GM21619 (cell line): ENCODE measurements around the gene ANOS1.
"Not testable (repeated sequence)": the region's sequence is repeated elsewhere in the genome, so short reads cannot be mapped to it uniquely, and the experiment has no call there.

ENCODE experiments used
- ATAC-seq: cut with Tn5 transposase; IDR thresholded peaks from one replicate; pipeline ENCODE4 v1.9.1; 2021; ENCODE audit not compliant: unreplicated experiment

Gene ANOS1, protein sequence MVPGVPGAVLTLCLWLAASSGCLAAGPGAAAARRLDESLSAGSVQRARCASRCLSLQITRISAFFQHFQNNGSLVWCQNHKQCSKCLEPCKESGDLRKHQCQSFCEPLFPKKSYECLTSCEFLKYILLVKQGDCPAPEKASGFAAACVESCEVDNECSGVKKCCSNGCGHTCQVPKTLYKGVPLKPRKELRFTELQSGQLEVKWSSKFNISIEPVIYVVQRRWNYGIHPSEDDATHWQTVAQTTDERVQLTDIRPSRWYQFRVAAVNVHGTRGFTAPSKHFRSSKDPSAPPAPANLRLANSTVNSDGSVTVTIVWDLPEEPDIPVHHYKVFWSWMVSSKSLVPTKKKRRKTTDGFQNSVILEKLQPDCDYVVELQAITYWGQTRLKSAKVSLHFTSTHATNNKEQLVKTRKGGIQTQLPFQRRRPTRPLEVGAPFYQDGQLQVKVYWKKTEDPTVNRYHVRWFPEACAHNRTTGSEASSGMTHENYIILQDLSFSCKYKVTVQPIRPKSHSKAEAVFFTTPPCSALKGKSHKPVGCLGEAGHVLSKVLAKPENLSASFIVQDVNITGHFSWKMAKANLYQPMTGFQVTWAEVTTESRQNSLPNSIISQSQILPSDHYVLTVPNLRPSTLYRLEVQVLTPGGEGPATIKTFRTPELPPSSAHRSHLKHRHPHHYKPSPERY

DNA sequence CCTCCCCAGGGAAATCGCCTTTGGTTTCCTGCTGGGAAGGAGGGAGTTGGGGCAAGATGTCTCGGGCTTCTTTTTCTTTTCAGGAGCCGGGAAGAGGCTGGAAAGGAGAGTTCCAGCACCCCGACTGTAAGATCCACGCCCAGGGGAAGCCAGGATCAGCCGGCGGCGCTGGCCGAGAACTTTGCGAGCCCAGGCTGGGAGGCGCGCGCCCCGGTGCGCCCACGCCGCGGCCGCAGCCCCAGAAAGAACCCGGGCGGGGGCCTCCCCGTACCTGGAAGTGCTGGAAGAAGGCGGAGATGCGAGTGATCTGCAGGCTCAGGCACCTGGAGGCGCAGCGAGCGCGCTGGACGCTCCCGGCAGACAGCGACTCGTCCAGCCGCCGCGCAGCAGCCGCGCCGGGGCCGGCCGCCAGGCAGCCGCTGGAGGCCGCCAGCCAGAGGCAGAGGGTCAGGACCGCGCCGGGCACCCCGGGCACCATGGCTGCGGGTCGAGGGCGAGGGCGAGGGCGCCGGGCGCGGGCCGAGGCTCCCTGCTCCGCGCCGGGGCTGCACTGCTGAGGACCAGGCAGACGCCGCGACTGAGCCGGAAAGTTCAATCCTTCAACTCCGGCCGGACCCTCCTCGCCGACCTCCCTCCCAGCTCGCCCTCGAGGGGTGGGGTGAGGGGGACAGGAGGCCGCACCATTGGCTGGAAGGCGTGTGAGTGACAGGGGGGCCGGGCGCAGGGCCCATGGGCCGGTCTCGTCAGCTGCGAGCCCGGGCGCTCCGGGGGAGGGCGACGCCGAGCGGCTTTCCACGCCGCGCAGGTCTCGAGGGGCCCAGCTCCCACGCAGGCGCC, at the start of gene ANOS1:
Gene ANOS1 (minus strand): TSS at position 579 of the 837 bp plus-strand sequence. CDS start 101 bp downstream, at position 478.
- no peak for ATAC-seq

GRCh38 chrX:8773117-8773516, 41.2 kb upstream of the ANOS1 start:
- ATAC-seq: no peak

- no peak for ATAC-seq
Measured at GRCh38 chrX:8760021-8760420, 28.1 kb upstream of the ANOS1 start.

- not testable (repeated sequence) for ATAC-seq
Measured at GRCh38 chrX:8758706-8759105, 26.8 kb upstream of the ANOS1 start.

DNA sequence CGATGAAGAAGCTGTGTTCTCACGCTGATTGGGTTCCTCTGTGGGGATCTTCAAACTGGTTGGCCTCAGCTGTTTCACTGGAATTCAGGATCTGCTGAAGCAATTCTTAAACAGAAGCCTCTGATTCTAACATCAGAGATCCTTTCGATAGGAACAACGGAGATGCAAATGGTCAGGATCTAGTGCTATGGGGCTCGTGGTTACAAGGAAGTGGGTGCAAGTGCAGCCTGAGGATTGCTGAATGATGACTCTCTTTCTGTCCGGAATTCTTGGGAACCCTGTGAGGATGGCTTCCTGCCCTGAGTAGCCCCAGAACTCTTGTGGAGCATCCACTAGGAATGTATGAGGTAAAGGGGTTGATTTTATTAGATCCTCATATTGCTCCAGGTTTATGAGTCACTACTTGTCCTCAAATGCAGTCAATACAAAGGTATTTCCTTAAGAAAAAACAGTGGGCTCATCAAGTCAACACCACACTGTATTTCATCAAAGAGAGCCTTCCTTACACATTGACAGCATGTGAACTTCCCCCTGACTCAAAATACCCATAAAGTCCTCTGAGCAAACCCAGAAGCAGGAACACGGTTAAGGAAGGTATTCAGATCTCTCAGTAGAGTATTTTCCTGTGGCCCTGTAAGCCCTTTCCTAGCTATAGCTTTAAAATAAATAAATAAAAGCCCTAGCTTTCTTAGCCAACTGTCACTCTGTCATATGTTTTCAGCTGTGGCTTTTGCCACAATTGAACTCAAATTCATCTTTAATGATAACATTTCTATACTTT, 25.9 kb upstream of the ANOS1 start:
- ATAC-seq: not testable (repeated sequence)

GRCh38 chrX:8755813-8756212, 23.9 kb upstream of the ANOS1 start:
- no peak for ATAC-seq

GRCh38 chrX:8755116-8755515, 23.2 kb upstream of the ANOS1 start:
- ATAC-seq: no peak

DNA sequence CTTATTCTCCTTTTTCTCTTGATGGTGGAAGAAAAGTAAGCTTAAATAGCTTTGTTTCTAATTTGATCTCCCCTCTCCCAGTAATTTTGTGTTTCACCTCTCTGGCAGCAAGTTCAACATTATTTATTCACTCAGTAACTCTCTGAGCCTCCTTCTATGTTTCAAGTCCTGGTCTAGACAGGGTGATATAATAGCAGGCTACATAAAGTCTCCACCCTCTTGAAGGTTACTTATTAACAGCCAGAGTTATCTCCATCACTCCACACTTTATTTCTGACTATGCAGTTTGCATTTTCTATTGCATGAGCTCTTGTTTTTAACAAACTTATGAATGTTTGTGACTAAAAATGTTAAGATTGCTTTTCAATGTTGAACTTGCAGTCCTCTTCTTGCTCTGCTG, 17.8 kb upstream of the ANOS1 start:
- no peak for ATAC-seq

DNA sequence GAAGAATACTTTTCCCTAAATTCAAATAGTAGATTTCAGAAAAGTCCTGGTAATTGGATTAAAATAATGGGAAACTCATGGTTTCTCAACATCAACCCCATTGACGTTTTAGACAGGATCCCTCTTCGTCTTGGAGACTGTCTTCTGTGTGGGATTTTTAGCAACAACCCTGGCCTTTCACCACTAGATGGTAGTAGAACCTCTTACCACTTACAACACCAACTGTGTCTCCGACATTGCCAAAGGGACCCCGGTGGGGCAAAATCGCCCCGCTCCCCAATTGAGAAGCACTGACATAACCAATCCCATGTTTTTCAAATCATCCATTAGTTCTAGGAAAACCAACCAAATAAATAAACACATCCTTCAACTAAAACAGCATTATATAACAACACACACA, 16.9 kb upstream of the ANOS1 start:
- no peak for ATAC-seq

- ATAC-seq: no peak
Measured at GRCh38 chrX:8743126-8743732, 11.3 kb upstream of the ANOS1 start.

- no peak for ATAC-seq
Measured at GRCh38 chrX:8741981-8742380, 10.0 kb upstream of the ANOS1 start.

GRCh38 chrX:8738588-8739189, 6.8 kb upstream of the ANOS1 start:
- ATAC-seq: no peak

- no peak for ATAC-seq
Measured at GRCh38 chrX:8737883-8738282, 5.9 kb upstream of the ANOS1 start.

- ATAC-seq: no peak
Measured at GRCh38 chrX:8730812-8731558, 952 bp downstream of the ANOS1 start.

DNA sequence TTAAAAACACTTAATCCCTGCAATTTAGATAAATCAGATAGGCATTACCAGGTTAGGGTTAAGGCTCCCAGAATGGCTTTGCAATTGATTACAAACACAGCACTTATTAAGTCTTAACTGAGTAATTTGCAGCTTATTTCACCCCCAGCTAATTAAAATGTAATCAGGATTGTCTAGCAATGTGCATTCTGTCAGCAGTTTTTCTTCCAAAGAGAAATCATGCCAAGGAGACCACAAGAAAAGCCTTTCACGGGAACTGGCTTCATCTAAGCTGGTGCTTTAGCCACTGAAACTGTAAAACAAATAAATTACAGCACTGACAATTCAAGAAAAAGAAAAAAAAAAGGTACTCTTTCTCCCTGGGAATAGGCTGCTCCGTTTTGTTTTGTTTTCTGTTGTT, 2.1 kb downstream of the ANOS1 start:
- no peak for ATAC-seq

DNA sequence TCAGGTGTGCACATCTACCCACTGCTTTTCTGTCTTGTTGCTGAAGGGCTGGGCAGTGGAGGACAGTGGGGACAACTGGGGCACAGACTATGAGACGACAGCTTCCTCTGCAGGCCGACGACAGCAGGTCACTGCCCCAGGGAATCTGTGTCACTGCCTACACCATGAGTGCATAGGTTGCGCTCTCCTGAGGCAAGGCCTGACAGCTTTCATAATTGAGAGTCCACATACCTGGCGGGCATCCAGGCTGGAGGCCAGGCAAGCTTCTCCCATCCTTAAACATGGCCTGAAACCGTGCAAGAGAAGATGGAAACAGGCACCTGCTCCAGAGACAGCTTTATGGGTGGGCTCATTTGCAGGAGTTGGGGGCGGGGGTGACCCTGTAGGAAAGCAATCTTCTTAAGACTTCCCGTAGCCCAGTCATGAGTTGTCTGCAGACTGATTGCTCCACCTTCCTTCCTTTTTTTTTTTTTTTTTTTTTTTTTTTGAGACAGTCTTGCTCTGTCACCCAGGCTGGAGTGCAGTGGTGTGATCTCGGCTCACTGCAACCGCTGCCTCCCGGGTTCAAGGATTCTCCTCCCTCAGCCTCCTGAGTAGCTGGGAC, 2.9 kb downstream of the ANOS1 start:
- ATAC-seq: no peak

- no peak for ATAC-seq
Measured at GRCh38 chrX:8726031-8726652, 5.8 kb downstream of the ANOS1 start.

DNA sequence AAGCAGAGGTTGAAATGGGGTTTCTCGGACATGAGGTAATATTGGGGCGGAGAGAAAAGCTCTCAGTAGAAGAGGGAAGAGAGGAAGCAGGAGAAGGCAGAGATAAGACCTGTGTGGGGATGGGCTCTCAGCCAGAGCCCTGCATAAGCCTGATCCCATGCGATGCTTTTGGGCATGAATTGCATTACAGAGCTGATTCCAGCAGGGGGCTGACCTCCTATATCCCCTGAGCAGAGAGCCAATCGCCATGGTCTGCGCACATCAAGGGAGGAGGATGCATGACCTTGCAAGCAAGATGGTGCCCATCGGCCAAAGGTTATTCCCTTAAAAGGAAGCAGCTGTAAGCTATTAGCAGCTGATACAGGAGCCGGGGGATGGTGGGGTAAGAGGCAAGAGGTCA, 7.6 kb downstream of the ANOS1 start:
- ATAC-seq: no peak
